DOHH2 (cell line): ENCODE results near the gene SDCCAG8.

Experiments used
- H3F3A ChIP-seq: fragments of 200-600 bp; sonication (generic), shearing (Covaris generic); 2 replicates; pipeline ENCODE4 v1.6.0; 2016; ENCODE audit warnings: antibody characterized with exemption, mild to moderate bottlenecking; ENCODE audit not compliant: control insufficient read depth, insufficient read depth
- H3K27ac ChIP-seq: fragments of 200-600 bp; sonication (generic); 2 replicates; pipeline ENCODE4 v1.5.1; 2014; ENCODE audit warnings: low read depth, mild to moderate bottlenecking, low read length, moderate library complexity
- H3K27me3 ChIP-seq: fragments of 200-600 bp; sonication (generic); 2 replicates; pipeline ENCODE4 v1.6.1; 2014; ENCODE audit warnings: mild to moderate bottlenecking, low read length, mixed read lengths; ENCODE audit not compliant: control insufficient read depth
- H3K36me3 ChIP-seq: fragments of 200-600 bp; sonication (generic); 2 replicates; pipeline ENCODE4 v1.6.1; 2014; ENCODE audit warnings: mild to moderate bottlenecking, low read length, moderate library complexity, mixed read lengths; ENCODE audit not compliant: control insufficient read depth
- H3K4me1 ChIP-seq: fragments of 200-600 bp; sonication (generic); 2 replicates; pipeline ENCODE4 v1.6.1; 2014; ENCODE audit warnings: mild to moderate bottlenecking, low read length, mixed read lengths; ENCODE audit not compliant: control insufficient read depth
- H3K4me2 ChIP-seq: fragments of 200-600 bp; sonication (generic); 2 replicates; pipeline ENCODE4 v1.6.0; 2014; ENCODE audit warnings: mild to moderate bottlenecking, low read length, moderate library complexity
- H3K4me3 ChIP-seq: fragments of 200-600 bp; sonication (generic); 2 replicates; pipeline ENCODE4 v1.5.1; 2014; ENCODE audit warnings: mild to moderate bottlenecking, low read length, mixed read lengths
- H3K79me2 ChIP-seq: fragments of 200-600 bp; sonication (generic); 2 replicates; pipeline ENCODE4 v1.6.1; 2014; ENCODE audit warnings: mild to moderate bottlenecking, low read length, mixed read lengths; ENCODE audit not compliant: control insufficient read depth
- H3K9me2 ChIP-seq: fragments of 200-600 bp; sonication (generic); replicated peaks from 2 replicates; pipeline ENCODE4 v1.6.1; 2014; ENCODE audit warnings: mild to moderate bottlenecking, low read length, mixed read lengths; ENCODE audit not compliant: control insufficient read depth
- H3K9me3 ChIP-seq: fragments of 200-600 bp; sonication (generic); 2 replicates; pipeline ENCODE4 v1.6.1; 2014; ENCODE audit warnings: antibody characterized with exemption, low read length, mixed read lengths; ENCODE audit not compliant: control insufficient read depth, insufficient read depth
- H4K20me1 ChIP-seq: fragments of 200-600 bp; sonication (generic); 2 replicates; pipeline ENCODE4 v1.6.0; 2014; ENCODE audit warnings: low read depth, mild to moderate bottlenecking, antibody characterized with exemption, low read length, moderate library complexity; ENCODE audit not compliant: control insufficient read depth, insufficient read depth
- EZH2phosphoT487 ChIP-seq: fragments of 200-600 bp; sonication (generic); IDR thresholded peaks from 2 replicates; pipeline ENCODE4 v1.6.1; 2017; ENCODE audit warnings: borderline replicate concordance, mild to moderate bottlenecking, antibody characterized with exemption, low read length, moderate library complexity, mixed read lengths
- TF ChIP-seq, protein P1 (sequence below): fragments of 200-600 bp; sonication (generic); IDR thresholded peaks from one replicate; pipeline ENCODE4 v1.5.1; 2014; ENCODE audit warnings: antibody characterized with exemption, mild to moderate bottlenecking, low read depth, low read length; ENCODE audit not compliant: poor library complexity, severe bottlenecking

SDCCAG8 gene

GRCh38 chr1:243487649-243488227 is 231.9 kb downstream of the SDCCAG8 start:
- H3K79me2 ChIP-seq, result no peaks in the 10 kb centered on the region
- no peaks in the 10 kb centered on the region for H3F3A ChIP-seq
- H3K4me1 ChIP-seq, result 0 out of 2 replicates have a peak, but pooled peaks cover 1% of the 10 kb centered on the region
- H3K36me3 ChIP-seq, result no peaks in the 10 kb centered on the region
- H3K4me2 ChIP-seq, result no peak overlapping the region
- no peak for TF ChIP-seq EZH2phosphoT487
- TF ChIP-seq, protein P1, sequence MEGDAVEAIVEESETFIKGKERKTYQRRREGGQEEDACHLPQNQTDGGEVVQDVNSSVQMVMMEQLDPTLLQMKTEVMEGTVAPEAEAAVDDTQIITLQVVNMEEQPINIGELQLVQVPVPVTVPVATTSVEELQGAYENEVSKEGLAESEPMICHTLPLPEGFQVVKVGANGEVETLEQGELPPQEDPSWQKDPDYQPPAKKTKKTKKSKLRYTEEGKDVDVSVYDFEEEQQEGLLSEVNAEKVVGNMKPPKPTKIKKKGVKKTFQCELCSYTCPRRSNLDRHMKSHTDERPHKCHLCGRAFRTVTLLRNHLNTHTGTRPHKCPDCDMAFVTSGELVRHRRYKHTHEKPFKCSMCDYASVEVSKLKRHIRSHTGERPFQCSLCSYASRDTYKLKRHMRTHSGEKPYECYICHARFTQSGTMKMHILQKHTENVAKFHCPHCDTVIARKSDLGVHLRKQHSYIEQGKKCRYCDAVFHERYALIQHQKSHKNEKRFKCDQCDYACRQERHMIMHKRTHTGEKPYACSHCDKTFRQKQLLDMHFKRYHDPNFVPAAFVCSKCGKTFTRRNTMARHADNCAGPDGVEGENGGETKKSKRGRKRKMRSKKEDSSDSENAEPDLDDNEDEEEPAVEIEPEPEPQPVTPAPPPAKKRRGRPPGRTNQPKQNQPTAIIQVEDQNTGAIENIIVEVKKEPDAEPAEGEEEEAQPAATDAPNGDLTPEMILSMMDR, result no peak
- no peaks in the 10 kb centered on the region for H3K9me2 ChIP-seq
- H3K4me3 ChIP-seq, result no peak overlapping the region
- peaks cover 1% of the 10 kb centered on the region for H3K27me3 ChIP-seq
- H4K20me1 ChIP-seq, result no peaks in the 10 kb centered on the region
- no peaks in the 10 kb centered on the region for H3K9me3 ChIP-seq
- no peak overlapping the region for H3K27ac ChIP-seq

- Histone ChIP-seq H3K9me3 (no peaks in the 10 kb centered on the region), H3K4me1 (no peaks in the 10 kb centered on the region), H4K20me1 (no peaks in the 10 kb centered on the region), H3K9me2 (no peaks in the 10 kb centered on the region), H3K36me3 (no peaks in the 10 kb centered on the region), H3K79me2 (no peaks in the 10 kb centered on the region), H3K27ac (no peak overlapping the region), H3K4me3 (no peak overlapping the region), H3K27me3 (no peaks in the 10 kb centered on the region), H3F3A (no peaks in the 10 kb centered on the region), H3K4me2 (no peak overlapping the region)
- TF ChIP-seq, protein P1, result no peak
- no peak for TF ChIP-seq EZH2phosphoT487
Measured at GRCh38 chr1:243488459-243489157, 232.8 kb downstream of the SDCCAG8 start.

- Histone ChIP-seq H3K27ac (no peak overlapping the region), H3K79me2 (no peaks in the 10 kb centered on the region), H3K9me2 (no peaks in the 10 kb centered on the region), H3K9me3 (no peaks in the 10 kb centered on the region), H3F3A (no peaks in the 10 kb centered on the region), H3K4me2 (no peak overlapping the region), H3K4me1 (no peaks in the 10 kb centered on the region), H3K4me3 (no peak overlapping the region), H4K20me1 (no peaks in the 10 kb centered on the region), H3K27me3 (no peaks in the 10 kb centered on the region), H3K36me3 (no peaks in the 10 kb centered on the region)
- TF ChIP-seq, protein P1, result no peak
- TF ChIP-seq EZH2phosphoT487, result no peak
Measured at GRCh38 chr1:243489158-243489527, 233.3 kb downstream of the SDCCAG8 start.
